GM12878 (cell line): ENCODE results near the gene VEGFD. TPM values are rescaled to one million over a fixed set of nuclear protein-coding genes. Genes with fewer than 3 reads are reported as not detected.

Source experiments
- ATAC-seq: fragments of 200-7000 bp; cut with Tn5 transposase; 3 replicates; pipeline ENCODE4 v1.9.1; 2020; ENCODE audit warnings: mild to moderate bottlenecking, moderate library complexity
- BruUV-seq: library from RNA; stranded (reverse); fragments of 400-500 nt; replicated peaks from 2 replicates; lab custom pipeline; 2021; lab: Mats Ljungman, UMichigan
- CTCF ChIA-PET: fragments of 300-600 bp; sonication (Branson Sonifier 250); formaldehyde crosslinking; extraction: SDS; loops from one replicate; lab custom pipeline; 2021; ENCODE audit warnings: inconsistent platforms; lab: Yijun Ruan, JAX
- POLR2A ChIA-PET: fragments of 350-600 bp; formaldehyde crosslinking; extraction: SDS; loops from one replicate; lab custom pipeline; 2021; ENCODE audit warnings: inconsistent platforms; lab: Charles Lee
- RAD21 ChIA-PET: fragments of 300-600 bp; sonication (Branson Sonifier 250); formaldehyde crosslinking; loops from one replicate; lab custom pipeline; 2023; ENCODE audit warnings: antibody characterized with exemption; ENCODE audit not compliant: unreplicated experiment; lab: Charles Lee
- SMC1A ChIA-PET: fragments of 300-600 bp; sonication (Branson Sonifier 250); formaldehyde crosslinking; loops from one replicate; lab custom pipeline; 2023; ENCODE audit not compliant: unreplicated experiment, uncharacterized antibody; lab: Charles Lee
- DNase-seq: peaks from one replicate; pipeline ENCODE4 v3.0.0-alpha.2; 2011; ENCODE audit warnings: low read depth, low spot score
- FAIRE-seq: peaks from 3 replicates; lab custom pipeline; 2011; peaks lifted over from hg19 to GRCh38; lab: Jason Lieb, UNC
- H2AFZ ChIP-seq: 2 replicates; pipeline ENCODE4 v1.6.0; 2011; ENCODE audit warnings: low read depth, low read length, control low read depth; ENCODE audit not compliant: control insufficient read depth
- H3K27ac ChIP-seq: 2 replicates; pipeline ENCODE4 v1.5.1; 2011; ENCODE audit warnings: control low read depth; ENCODE audit not compliant: control insufficient read depth, insufficient read depth
- H3K27me3 ChIP-seq, 2 experiments: replicated peaks in 1 of 2; 2 replicates each; pipeline versions ENCODE4 v1.6.0 to v1.6.1; 2011; ENCODE audit warnings: low read length in 1 of 2; ENCODE audit not compliant: control insufficient read depth in 2 of 2, insufficient read depth in 2 of 2
- H3K36me3 ChIP-seq, 2 experiments: 2 replicates each; pipeline ENCODE4 v1.5.1; 2011; ENCODE audit warnings: low read length in 1 of 2; ENCODE audit not compliant: control insufficient read depth in 2 of 2, insufficient read depth in 2 of 2
- H3K4me1 ChIP-seq: 2 replicates; pipeline ENCODE4 v1.6.1; 2011; ENCODE audit warnings: mild to moderate bottlenecking, low read length, moderate library complexity, mixed read lengths; ENCODE audit not compliant: control insufficient read depth, insufficient read depth
- H3K4me2 ChIP-seq: 2 replicates; pipeline ENCODE4 v1.6.0; 2011; ENCODE audit warnings: control low read depth; ENCODE audit not compliant: control insufficient read depth, insufficient read depth
- H3K4me3 ChIP-seq: fragments of 200-600 bp; sonication (generic); 2 replicates; pipeline ENCODE4 v1.5.1; 2016
- H3K79me2 ChIP-seq: 2 replicates; pipeline ENCODE4 v1.6.0; 2011; ENCODE audit warnings: low read length; ENCODE audit not compliant: control insufficient read depth, insufficient read depth
- H3K9ac ChIP-seq: 2 replicates; pipeline ENCODE4 v1.8.0; 2011; ENCODE audit warnings: low read length, control low read depth, mixed read lengths; ENCODE audit not compliant: control insufficient read depth, insufficient read depth
- H3K9me3 ChIP-seq: replicated peaks from 3 replicates; pipeline ENCODE4 v1.5.1; 2011; ENCODE audit warnings: mild to moderate bottlenecking, low read length; ENCODE audit not compliant: control insufficient read depth, insufficient read depth
- H4K20me1 ChIP-seq: 2 replicates; pipeline ENCODE4 v1.6.0; 2011; ENCODE audit not compliant: control insufficient read depth, insufficient read depth
- MTA2 ChIP-seq: fragments of 450-650 bp; IDR thresholded peaks from 2 replicates; pipeline ENCODE4 v1.6.1; 2016; ENCODE audit warnings: low read depth, mild to moderate bottlenecking, moderate library complexity
- YBX1 ChIP-seq: fragments of 450-650 bp; IDR thresholded peaks from 2 replicates; pipeline ENCODE4 v1.6.1; 2016; ENCODE audit warnings: antibody characterized with exemption
- YY1 ChIP-seq: IDR thresholded peaks from 2 replicates; pipeline ENCODE4 v1.6.1; 2011; ENCODE audit warnings: low read depth, mild to moderate bottlenecking, low read length
- ZNF384 ChIP-seq: IDR thresholded peaks from 2 replicates; pipeline ENCODE4 v1.6.1; 2012; ENCODE audit warnings: low read depth, mild to moderate bottlenecking, low read length, improper control_type of control experiment, borderline replicate concordance
- WGBS: methylation state at CpG from one replicate; pipeline ENCODE4 v1.1.6; 2016; ENCODE audit warnings: low lambda C conversion rate; ENCODE audit not compliant: insufficient replicate concordance, insufficient coverage; ENCODE audit errors: missing lambda C conversion rate; 5-methylcytosine and 5-hydroxymethylcytosine counted together
- in situ Hi-C: fragments of 300-500 bp; cut with MboI; formaldehyde crosslinking; loops from 9 replicates; pipeline ENCODE4 v1.14.3; 2018; ENCODE audit warnings: mixed read lengths
- intact Hi-C: fragments of 100-400 bp; cut with micrococcal nuclease; formaldehyde crosslinking; loops from one replicate; pipeline ENCODE4 v1.14.2; 2022; ENCODE audit not compliant: unreplicated experiment
- polyA plus RNA-seq, 11 experiments: library from polyadenylated mRNA; depleted of rRNA in 4 of 11; unstranded in 6 of 11; stranded (reverse) in 5 of 11; fragments of >200 nt; fragmentation: Nextera tagmentation in 4 of 11; fragmentation: Illumina TruSeq in 1 of 11; extraction: Ambion mirVana in 4 of 11; extraction: Trizol in 1 of 11; gene quantifications; 1 replicate in 1 of 11; 2 replicates in 10 of 11; pipeline versions ENCODE4 v1.2.1 to v1.2.3, GENCODE V29; 2011 to 2016; ENCODE audit warnings: inconsistent platforms in 2 of 11, missing spikeins in 2 of 11, low read depth in 1 of 11
- total RNA-seq, 4 experiments: library from RNA; depleted of rRNA in 3 of 4; stranded (reverse); fragments of >200 nt in 3 of 4; fragmentation: Illumina TruSeq in 1 of 4; extraction: Trizol in 1 of 4; gene quantifications; 2 replicates each; pipeline versions ENCODE4 v1.2.1 to v1.2.3, GENCODE V29; 2013 to 2021
- TF ChIP-seq, protein P1 (sequence below): fragments of 450-650 bp; IDR thresholded peaks from 2 replicates; pipeline ENCODE4 v1.6.1; 2017; ENCODE audit warnings: mild to moderate bottlenecking, moderate library complexity

Gene VEGFD
- total and polyA plus RNA-seq, 10 of the 15 experiments (the other 5 are each of a cell fraction or from before 2014, with no cell fraction given) = 0.15 TPM; not detected in 9

- no peak for TF ChIP-seq ZNF384
- TF ChIP-seq, protein P1, sequence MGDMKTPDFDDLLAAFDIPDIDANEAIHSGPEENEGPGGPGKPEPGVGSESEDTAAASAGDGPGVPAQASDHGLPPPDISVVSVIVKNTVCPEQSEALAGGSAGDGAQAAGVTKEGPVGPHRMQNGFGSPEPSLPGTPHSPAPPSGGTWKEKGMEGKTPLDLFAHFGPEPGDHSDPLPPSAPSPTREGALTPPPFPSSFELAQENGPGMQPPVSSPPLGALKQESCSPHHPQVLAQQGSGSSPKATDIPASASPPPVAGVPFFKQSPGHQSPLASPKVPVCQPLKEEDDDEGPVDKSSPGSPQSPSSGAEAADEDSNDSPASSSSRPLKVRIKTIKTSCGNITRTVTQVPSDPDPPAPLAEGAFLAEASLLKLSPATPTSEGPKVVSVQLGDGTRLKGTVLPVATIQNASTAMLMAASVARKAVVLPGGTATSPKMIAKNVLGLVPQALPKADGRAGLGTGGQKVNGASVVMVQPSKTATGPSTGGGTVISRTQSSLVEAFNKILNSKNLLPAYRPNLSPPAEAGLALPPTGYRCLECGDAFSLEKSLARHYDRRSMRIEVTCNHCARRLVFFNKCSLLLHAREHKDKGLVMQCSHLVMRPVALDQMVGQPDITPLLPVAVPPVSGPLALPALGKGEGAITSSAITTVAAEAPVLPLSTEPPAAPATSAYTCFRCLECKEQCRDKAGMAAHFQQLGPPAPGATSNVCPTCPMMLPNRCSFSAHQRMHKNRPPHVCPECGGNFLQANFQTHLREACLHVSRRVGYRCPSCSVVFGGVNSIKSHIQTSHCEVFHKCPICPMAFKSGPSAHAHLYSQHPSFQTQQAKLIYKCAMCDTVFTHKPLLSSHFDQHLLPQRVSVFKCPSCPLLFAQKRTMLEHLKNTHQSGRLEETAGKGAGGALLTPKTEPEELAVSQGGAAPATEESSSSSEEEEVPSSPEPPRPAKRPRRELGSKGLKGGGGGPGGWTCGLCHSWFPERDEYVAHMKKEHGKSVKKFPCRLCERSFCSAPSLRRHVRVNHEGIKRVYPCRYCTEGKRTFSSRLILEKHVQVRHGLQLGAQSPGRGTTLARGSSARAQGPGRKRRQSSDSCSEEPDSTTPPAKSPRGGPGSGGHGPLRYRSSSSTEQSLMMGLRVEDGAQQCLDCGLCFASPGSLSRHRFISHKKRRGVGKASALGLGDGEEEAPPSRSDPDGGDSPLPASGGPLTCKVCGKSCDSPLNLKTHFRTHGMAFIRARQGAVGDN = no peak
- TF ChIP-seq YY1 = no peak
- no peak for TF ChIP-seq MTA2
These were observed 28.9 kb upstream of the VEGFD start (continued) for GRCh38 chrX:15413101-15413500.

DNA sequence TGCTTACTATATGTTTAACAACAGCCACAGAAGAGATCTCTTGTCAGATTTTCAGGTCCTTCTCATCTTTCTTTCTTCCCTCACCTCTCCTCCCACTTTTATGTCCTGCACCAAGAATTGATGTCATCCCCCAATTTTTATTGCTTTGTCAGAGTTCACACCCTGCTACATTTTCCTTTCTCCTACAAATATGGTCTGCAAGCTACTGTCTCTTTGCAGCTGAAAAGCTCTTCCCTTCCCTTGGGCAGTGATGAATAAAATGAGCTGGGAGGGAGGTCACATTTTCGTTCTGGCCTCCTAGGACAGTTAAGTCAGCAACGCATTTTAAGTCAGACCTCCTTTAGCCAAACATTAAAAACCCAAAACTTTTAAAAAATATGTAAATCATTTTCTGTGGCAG lies 26.7 kb upstream of the VEGFD start:
- no peak for DNase-seq
- H3K36me3 ChIP-seq = no peaks in the 10 kb centered on the region
- H3K79me2 ChIP-seq = no peaks in the 10 kb centered on the region
- RAD21 ChIA-PET = no interaction called here
- no peak overlapping the region for H3K4me3 ChIP-seq
- no peaks in the 10 kb centered on the region for H4K20me1 ChIP-seq
- H3K4me2 ChIP-seq = no peak overlapping the region
- TF ChIP-seq YBX1 = no peak
- TF ChIP-seq, all 136 proteins: peak for 0
- FAIRE-seq (no peak), ATAC-seq (no peak)
- intact Hi-C loops (no loop called here), in situ Hi-C loops (no loop called here)
- Histone ChIP-seq H2AFZ (no peak overlapping the region), H3K4me1 (no peaks in the 10 kb centered on the region), H3K9ac (no peak overlapping the region), H3K9me3 (no peaks in the 10 kb centered on the region), H3K27me3 (no peaks in the 10 kb centered on the region; a peak in 1 of 4 replicates), H3K27ac (no peak overlapping the region)
- ChIA-PET SMC1A (no interaction called here), POLR2A (no interaction called here), CTCF (no interaction called here)
- BruUV-seq = no TSS peak
- WGBS = 18% methylated on average over 2 of the region's 2 CpGs
